Activated CD4-positive, alpha-beta T cell treated with anti-CD3 and anti-CD28 coated beads for 24 hours (primary cell): Measurements from ENCODE around the gene SYNDIG1.

Source experiments
- DNase-seq, 2 donors: peaks; one replicate each; pipeline ENCODE4 v3.0.0-alpha.2; 2020; ENCODE audit warnings: low read depth in 2 of 2

SYNDIG1 gene

GRCh38 chr20:24694157-24694726, 224.8 kb downstream of the SYNDIG1 start:
- DNase-seq = no peak

GRCh38 chr20:24694727-24695528, 225.5 kb downstream of the SYNDIG1 start:
- no peak for DNase-seq

- DNase-seq = no peak
Measured at GRCh38 chr20:24695529-24696225, 226.2 kb downstream of the SYNDIG1 start.

GRCh38 chr20:24696396-24696795, 227.0 kb downstream of the SYNDIG1 start:
- no peak for DNase-seq

- DNase-seq = no peak
Measured at GRCh38 chr20:24697411-24697810, 228.0 kb downstream of the SYNDIG1 start.

- no peak for DNase-seq
Measured at GRCh38 chr20:24698189-24698588, 228.8 kb downstream of the SYNDIG1 start.

GRCh38 chr20:24698706-24699206, 229.3 kb downstream of the SYNDIG1 start:
- no peak for DNase-seq

GRCh38 chr20:24699321-24700165, 230.1 kb downstream of the SYNDIG1 start:
- no peak for DNase-seq

- DNase-seq = no peak
Measured at GRCh38 chr20:24700166-24700860, 230.9 kb downstream of the SYNDIG1 start.

GRCh38 chr20:24701027-24701426, 231.6 kb downstream of the SYNDIG1 start:
- DNase-seq = no peak

GRCh38 chr20:24701668-24702067, 232.2 kb downstream of the SYNDIG1 start:
- DNase-seq = no peak

- no peak for DNase-seq
Measured at GRCh38 chr20:24702501-24703283, 233.3 kb downstream of the SYNDIG1 start.

- no peak for DNase-seq
Measured at GRCh38 chr20:24703284-24703610, 233.8 kb downstream of the SYNDIG1 start.

- DNase-seq = no peak
Measured at GRCh38 chr20:24704899-24705298, 235.5 kb downstream of the SYNDIG1 start.

GRCh38 chr20:24705486-24705885, 236.1 kb downstream of the SYNDIG1 start:
- DNase-seq = no peak

- no peak for DNase-seq
Measured at GRCh38 chr20:24708411-24709295, 239.2 kb downstream of the SYNDIG1 start.
